GM20000 (cell line): Measurements from ENCODE around the gene ABCA10.
"Not testable (repeated sequence)": the region's sequence is repeated elsewhere in the genome, so short reads cannot be mapped to it uniquely, and the experiment has no call there.

Experiments
- DNase-seq: peaks from one replicate; pipeline ENCODE4 v3.0.0; 2012; ENCODE audit warnings: low spot score
- TF ChIP-seq, protein P1 (sequence below): IDR thresholded peaks from 2 replicates; pipeline ENCODE4 v1.5.1; 2012; ENCODE audit warnings: mild to moderate bottlenecking, control low read depth; ENCODE audit errors: extremely low read depth, missing control alignments

Gene ABCA10, protein sequence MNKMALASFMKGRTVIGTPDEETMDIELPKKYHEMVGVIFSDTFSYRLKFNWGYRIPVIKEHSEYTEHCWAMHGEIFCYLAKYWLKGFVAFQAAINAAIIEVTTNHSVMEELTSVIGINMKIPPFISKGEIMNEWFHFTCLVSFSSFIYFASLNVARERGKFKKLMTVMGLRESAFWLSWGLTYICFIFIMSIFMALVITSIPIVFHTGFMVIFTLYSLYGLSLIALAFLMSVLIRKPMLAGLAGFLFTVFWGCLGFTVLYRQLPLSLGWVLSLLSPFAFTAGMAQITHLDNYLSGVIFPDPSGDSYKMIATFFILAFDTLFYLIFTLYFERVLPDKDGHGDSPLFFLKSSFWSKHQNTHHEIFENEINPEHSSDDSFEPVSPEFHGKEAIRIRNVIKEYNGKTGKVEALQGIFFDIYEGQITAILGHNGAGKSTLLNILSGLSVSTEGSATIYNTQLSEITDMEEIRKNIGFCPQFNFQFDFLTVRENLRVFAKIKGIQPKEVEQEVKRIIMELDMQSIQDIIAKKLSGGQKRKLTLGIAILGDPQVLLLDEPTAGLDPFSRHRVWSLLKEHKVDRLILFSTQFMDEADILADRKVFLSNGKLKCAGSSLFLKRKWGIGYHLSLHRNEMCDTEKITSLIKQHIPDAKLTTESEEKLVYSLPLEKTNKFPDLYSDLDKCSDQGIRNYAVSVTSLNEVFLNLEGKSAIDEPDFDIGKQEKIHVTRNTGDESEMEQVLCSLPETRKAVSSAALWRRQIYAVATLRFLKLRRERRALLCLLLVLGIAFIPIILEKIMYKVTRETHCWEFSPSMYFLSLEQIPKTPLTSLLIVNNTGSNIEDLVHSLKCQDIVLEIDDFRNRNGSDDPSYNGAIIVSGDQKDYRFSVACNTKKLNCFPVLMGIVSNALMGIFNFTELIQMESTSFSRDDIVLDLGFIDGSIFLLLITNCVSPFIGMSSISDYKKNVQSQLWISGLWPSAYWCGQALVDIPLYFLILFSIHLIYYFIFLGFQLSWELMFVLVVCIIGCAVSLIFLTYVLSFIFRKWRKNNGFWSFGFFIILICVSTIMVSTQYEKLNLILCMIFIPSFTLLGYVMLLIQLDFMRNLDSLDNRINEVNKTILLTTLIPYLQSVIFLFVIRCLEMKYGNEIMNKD (N-terminal part only)

DNA sequence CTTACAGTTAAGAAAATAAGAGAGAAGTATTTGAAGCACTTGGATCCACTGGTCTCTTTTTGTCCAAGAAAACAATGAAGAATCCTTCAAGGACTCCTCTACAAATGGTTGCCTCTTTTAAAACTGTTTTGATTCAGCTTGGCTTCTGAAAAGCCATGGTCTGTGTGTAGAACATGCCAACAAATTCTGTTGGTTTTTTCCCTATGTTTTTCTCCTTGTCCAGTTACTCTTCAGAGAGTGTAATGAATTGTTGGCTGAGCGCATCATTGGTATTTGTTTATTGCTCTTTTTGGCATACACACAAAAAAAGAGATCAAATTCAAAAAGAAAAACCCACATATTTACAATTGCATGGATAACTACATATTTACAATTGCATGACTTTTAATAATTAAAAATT is at the start of gene ABCA10:
Gene ABCA10 (minus strand): TSS at position 249 of the 400 bp plus-strand sequence. CDS start 3,466 bp downstream, outside the sequence.
- no peak for DNase-seq
- TF ChIP-seq, protein P1, sequence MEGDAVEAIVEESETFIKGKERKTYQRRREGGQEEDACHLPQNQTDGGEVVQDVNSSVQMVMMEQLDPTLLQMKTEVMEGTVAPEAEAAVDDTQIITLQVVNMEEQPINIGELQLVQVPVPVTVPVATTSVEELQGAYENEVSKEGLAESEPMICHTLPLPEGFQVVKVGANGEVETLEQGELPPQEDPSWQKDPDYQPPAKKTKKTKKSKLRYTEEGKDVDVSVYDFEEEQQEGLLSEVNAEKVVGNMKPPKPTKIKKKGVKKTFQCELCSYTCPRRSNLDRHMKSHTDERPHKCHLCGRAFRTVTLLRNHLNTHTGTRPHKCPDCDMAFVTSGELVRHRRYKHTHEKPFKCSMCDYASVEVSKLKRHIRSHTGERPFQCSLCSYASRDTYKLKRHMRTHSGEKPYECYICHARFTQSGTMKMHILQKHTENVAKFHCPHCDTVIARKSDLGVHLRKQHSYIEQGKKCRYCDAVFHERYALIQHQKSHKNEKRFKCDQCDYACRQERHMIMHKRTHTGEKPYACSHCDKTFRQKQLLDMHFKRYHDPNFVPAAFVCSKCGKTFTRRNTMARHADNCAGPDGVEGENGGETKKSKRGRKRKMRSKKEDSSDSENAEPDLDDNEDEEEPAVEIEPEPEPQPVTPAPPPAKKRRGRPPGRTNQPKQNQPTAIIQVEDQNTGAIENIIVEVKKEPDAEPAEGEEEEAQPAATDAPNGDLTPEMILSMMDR: no peak

DNA sequence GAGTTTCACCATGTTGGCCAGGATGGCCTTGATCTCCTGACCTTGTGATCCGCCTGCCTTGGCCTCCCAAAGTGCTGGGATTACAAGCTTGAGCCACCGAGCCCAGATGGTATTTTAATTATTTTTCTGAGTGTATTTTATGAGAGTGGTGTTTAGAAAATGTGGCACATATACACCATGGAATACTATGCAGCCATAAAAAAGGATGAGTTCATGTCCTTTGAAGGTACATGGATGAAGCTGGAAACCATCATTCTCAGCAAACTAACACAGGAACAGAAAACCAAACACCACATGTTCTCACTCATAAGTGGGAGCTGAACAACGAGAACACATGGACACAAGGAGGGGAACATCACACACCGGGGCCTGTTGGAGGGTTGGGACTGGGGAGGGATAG is 47.7 kb upstream of the ABCA10 start:
- DNase-seq: not testable (repeated sequence)

DNA sequence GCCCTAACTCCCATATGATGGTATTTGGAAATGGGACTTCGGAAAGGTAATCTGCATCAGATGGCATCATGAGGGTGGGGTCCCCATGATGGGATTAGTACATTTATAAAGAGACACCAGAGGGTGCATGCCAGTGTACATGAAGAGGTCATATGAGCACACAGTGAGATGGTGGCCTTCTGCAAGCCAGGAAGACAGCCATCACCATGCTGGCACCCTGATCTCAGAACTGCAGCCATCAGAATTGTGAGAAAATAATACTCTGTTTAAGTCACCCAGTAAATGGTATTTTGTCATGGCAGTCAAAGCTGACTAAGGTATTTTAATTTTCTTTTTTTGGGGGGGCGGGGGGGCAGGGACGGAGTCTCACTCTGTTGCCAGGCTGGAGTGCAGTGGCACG is 47.1 kb upstream of the ABCA10 start:
- TF ChIP-seq, protein P1: no peak
- DNase-seq: no peak

DNA sequence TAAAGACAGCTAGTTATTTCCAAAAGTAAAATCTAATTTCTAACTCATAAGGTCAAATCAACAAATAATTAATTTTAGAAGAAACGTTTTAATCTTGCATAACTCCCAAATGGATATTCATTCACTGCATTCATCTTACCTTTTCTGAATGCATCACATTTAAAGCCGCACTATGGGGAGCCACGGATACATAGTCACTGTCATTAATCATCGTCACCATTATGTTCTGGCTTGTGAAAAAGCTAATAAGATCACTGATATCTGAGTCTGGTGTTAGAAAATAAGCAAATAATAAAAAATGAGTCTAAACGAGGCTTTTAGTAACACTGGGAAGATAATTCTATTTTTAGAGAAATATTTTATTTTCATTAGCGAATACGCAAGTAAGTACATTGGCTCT is 42.4 kb upstream of the ABCA10 start:
- TF ChIP-seq, protein P1: no peak
- DNase-seq: no peak

DNA sequence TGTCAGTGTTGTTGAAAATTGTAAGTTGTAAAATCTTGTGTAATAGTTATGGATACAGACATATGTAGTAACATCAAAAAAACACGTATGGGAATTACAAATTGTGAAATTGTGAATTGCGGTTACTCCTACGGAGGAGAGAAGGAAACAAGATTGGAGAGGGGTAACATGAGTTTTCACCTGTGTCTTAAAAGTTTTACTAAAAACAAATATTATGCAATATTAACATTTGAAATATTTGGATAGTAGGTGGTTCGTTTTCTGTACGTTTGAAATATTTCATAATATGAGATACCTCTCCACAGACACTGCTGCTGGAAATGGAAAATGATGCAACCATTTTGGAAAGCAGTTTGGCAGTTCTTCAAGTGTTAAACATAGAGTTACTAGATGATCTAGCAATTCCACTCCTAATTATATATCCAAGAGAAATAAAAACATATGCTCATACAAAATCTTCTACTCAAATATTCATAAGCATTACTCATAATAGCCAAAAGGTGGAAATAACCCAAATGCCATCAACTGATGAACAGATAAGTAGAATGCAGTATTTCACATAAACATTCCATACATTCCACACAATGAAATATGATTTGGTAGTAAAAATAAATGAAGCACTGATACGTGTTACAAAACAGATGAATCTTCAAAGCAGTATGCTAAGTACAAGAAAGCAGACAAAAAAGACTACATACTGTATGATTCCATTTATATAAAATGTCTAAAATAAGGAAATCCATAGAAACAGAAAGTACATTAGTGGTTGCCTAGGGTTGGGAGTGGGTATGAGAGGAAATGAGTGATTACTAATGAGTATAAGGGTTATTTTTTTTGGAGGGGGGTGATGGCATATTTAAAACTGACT is 40.7 kb upstream of the ABCA10 start:
- DNase-seq: no peak

DNA sequence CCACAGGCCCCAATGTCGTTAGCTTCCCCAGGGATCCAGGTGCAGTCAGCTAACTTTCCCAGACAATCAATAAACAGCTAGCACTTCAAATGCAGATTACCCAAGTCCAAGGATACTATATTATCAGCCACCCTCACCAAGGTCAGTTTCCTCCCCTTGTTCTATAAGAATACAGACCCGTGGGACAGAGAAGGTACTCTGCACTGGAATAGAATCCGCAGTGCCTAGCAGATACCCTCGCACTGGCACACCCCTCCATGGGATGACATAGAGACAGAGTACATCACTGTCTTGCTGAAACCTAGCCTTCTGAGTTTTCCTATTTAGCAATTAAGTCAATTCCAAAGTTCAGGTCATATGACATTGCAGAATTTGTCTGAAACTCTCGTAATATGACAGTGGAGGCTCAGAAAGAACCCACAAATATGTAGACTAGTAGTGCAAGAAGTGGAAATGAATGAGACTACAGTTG is 40.0 kb upstream of the ABCA10 start:
- TF ChIP-seq, protein P1: no peak
- DNase-seq: no peak

More for the DNA sequence above, 40.7 kb upstream of the ABCA10 start:
- TF ChIP-seq, protein P1: no peak

DNA sequence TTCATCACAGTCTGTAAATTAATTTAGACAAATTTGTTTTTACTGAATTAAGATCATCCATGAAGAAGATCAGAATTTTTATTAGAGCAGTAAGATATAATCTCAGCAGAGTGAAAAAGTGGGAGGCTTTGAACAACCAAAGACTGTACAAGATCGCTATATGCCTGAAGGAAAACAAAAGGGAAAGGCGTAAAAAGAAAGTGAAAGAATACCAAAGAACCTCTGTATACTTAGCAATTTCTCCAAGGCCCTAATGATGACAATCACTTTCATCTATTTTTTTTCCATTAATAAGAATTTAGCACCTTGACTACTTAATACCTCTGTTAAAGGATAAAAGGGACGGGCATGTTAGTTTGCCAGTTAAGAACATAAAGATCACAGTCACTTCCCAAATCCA is 38.6 kb upstream of the ABCA10 start:
- no peak for DNase-seq
- TF ChIP-seq, protein P1: no peak
